Measurements from ENCODE around the gene ANKRD18B. TPM values are rescaled to one million over a fixed set of nuclear protein-coding genes. Genes with fewer than 3 reads are reported as not detected.

ANKRD18B gene
- total RNA-seq, 1 experiment from 2014 or later, result 9.1 TPM

DNA sequence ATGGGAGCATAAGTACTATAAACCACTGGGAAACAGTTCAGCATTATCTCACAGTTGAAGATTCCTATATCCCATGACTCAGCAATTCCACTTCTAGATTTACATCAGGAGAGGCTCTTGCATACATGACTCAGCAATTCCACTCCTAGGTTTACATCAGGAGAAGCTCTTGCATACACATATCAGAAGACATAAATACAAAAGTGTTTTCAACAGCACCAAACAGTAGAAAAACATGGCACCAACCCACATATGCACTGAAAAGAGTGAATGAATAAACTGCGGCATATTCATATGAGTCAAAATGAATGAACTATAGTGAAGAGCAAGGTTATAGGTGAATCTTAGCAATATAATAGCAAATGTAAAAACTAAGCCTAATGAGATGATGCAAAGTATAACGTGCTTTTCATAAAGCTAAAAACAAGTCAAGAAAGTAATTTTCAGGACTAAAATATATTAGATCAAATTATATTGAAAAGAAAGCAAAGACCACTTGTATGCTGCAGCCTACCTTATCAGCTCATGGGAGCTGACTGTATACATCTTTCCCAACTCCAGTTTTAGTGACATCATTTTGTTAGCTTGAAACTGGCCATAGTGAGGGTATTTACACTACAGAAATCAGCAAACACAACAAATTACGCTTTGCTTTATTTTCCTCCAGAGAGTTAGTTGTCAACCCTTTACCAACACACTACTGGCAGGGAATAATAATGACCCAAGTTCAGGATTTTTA lies 95.8 kb downstream of the ANKRD18B start:
- no peaks in the 10 kb centered on the region for H3K23me2 ChIP-seq (ENCODE audit: insufficient read length, low read depth, low read length, poor library complexity, severe bottlenecking)
- no peak overlapping the region for H3K23ac ChIP-seq (ENCODE audit: insufficient read length, low read depth, low read length)
- peaks cover 4 to 8% of the 10 kb centered on the region in 2 experiments; a peak in 4 of 5 replicates for H3K9me3 Mint-ChIP-seq
- no peak overlapping the region for H3K9ac ChIP-seq (ENCODE audit: extremely low read depth, insufficient read length, low read length)
- no peaks in the 10 kb centered on the region for H3K36me3 Mint-ChIP-seq (ENCODE audit: insufficient read depth in 1 of 3, low read depth in 3 of 3)
- no peaks in the 10 kb centered on the region for H3K79me2 ChIP-seq (ENCODE audit: insufficient read depth, low read length)
- no CpG with 5 or more reads among the region's 3 CpGs for WGBS (ENCODE audit: extremely low coverage, insufficient read length, low lambda C conversion rate)
- no peak overlapping the region for H2BK120ac ChIP-seq (ENCODE audit: low read depth, low read length, poor library complexity, severe bottlenecking)
- H2BK15ac ChIP-seq (ENCODE audit: low read depth, low read length), result no peak overlapping the region
- H4K20me1 ChIP-seq (ENCODE audit: control insufficient read depth, insufficient read depth, insufficient read length), result no peaks in the 10 kb centered on the region
- H4K5ac ChIP-seq (ENCODE audit: insufficient read length, low read depth, low read length), result no peak overlapping the region
- DNase-seq, result no peak
- H3K27ac Mint-ChIP-seq, result no peak overlapping the region
- H3K27me3 Mint-ChIP-seq (ENCODE audit: low read depth), result peaks cover 24% of the 10 kb centered on the region
- TF ChIP-seq, protein P1, sequence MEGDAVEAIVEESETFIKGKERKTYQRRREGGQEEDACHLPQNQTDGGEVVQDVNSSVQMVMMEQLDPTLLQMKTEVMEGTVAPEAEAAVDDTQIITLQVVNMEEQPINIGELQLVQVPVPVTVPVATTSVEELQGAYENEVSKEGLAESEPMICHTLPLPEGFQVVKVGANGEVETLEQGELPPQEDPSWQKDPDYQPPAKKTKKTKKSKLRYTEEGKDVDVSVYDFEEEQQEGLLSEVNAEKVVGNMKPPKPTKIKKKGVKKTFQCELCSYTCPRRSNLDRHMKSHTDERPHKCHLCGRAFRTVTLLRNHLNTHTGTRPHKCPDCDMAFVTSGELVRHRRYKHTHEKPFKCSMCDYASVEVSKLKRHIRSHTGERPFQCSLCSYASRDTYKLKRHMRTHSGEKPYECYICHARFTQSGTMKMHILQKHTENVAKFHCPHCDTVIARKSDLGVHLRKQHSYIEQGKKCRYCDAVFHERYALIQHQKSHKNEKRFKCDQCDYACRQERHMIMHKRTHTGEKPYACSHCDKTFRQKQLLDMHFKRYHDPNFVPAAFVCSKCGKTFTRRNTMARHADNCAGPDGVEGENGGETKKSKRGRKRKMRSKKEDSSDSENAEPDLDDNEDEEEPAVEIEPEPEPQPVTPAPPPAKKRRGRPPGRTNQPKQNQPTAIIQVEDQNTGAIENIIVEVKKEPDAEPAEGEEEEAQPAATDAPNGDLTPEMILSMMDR (conservative IDR thresholded peaks at IDR 0.05), result no peak
- H3K18ac ChIP-seq (ENCODE audit: insufficient read length, low read depth, low read length), result no peak overlapping the region
- no peak overlapping the region for H2BK12ac ChIP-seq (ENCODE audit: insufficient read length, low read depth, low read length)
- no peak overlapping the region for H2AFZ ChIP-seq (ENCODE audit: low read length)
- no peak overlapping the region for H3K4me2 ChIP-seq (ENCODE audit: insufficient read depth, insufficient read length, low read length)
- no peak overlapping the region for H4K91ac ChIP-seq (ENCODE audit: insufficient read length, low read depth, low read length)
- H2BK20ac ChIP-seq (ENCODE audit: low read depth, low read length, poor library complexity, severe bottlenecking), result no peak overlapping the region
- no peak overlapping the region for H3K27ac ChIP-seq (ENCODE audit: insufficient read length, low read depth, low read length)
- H3K14ac ChIP-seq (ENCODE audit: insufficient read depth, low read length), result no peak overlapping the region
- no peak overlapping the region for H3K4me3 Mint-ChIP-seq
- H2AK5ac ChIP-seq (ENCODE audit: insufficient read length, low read length), result no peak overlapping the region
- no peak overlapping the region for H3K56ac ChIP-seq (ENCODE audit: insufficient read length, low read depth, low read length)
- H3K4ac ChIP-seq (ENCODE audit: low read depth, low read length), result no peak overlapping the region
- no peak overlapping the region for H4K8ac ChIP-seq (replicated peaks; ENCODE audit: insufficient read length, low read depth, low read length)
- no peak overlapping the region for H3T11ph ChIP-seq (ENCODE audit: low read length)
- no peak overlapping the region for H2BK5ac ChIP-seq (ENCODE audit: insufficient read length, low read length)
- H3K79me1 ChIP-seq (ENCODE audit: insufficient read depth, low read depth, low read length, poor library complexity, severe bottlenecking), result no peaks in the 10 kb centered on the region
- no peaks in the 10 kb centered on the region for H3K9me3 ChIP-seq (ENCODE audit: control insufficient read depth, low read depth, low read length)
- peaks cover 2 to 4% of the 10 kb centered on the region in 2 experiments; a peak in 3 of 4 replicates for H3K4me1 Mint-ChIP-seq
- no peaks in the 10 kb centered on the region for H3K27me3 ChIP-seq (ENCODE audit: insufficient read depth, low read length)
- no peaks in the 10 kb centered on the region for H3K4me1 ChIP-seq (ENCODE audit: insufficient read depth, low read length)

Measured in H9 (cell line).